HG02678 (cell line): ENCODE measurements around the gene CYTIP.
"Not testable (repeated sequence)": the region's sequence is repeated elsewhere in the genome, so short reads cannot be mapped to it uniquely, and the experiment has no call there.

Source experiments
- ATAC-seq: cut with Tn5 transposase; IDR thresholded peaks from one replicate; pipeline ENCODE4 v1.9.1; 2021; ENCODE audit warnings: mild to moderate bottlenecking, moderate library complexity; ENCODE audit not compliant: unreplicated experiment

CYTIP gene

GRCh38 chr2:157427003-157427921, 16.6 kb downstream of the CYTIP start:
- ATAC-seq, result no peak

- ATAC-seq, result no peak
Measured at GRCh38 chr2:157426477-157426994, 17.4 kb downstream of the CYTIP start.

GRCh38 chr2:157424374-157424773, 19.5 kb downstream of the CYTIP start:
- ATAC-seq, result no peak

- ATAC-seq, result no peak
Measured at GRCh38 chr2:157421964-157422363, 21.9 kb downstream of the CYTIP start.

GRCh38 chr2:157421331-157421944, 22.5 kb downstream of the CYTIP start:
- ATAC-seq, result no peak

- peak; percentile 49 for ATAC-seq
Measured at GRCh38 chr2:157420771-157421323, 23.0 kb downstream of the CYTIP start.

- ATAC-seq, result no peak
Measured at GRCh38 chr2:157419031-157419575, 24.8 kb downstream of the CYTIP start.

GRCh38 chr2:157418239-157418641, 25.6 kb downstream of the CYTIP start:
- no peak for ATAC-seq

GRCh38 chr2:157415591-157416101, 28.2 kb downstream of the CYTIP start:
- no peak for ATAC-seq

- peak; percentile 19 for ATAC-seq
Measured at GRCh38 chr2:157414050-157414449, 29.8 kb downstream of the CYTIP start.

- peak; percentile 86 for ATAC-seq
Measured at GRCh38 chr2:157413326-157414035, 30.4 kb downstream of the CYTIP start.

- no peak for ATAC-seq
Measured at GRCh38 chr2:157411624-157412336, 32.1 kb downstream of the CYTIP start.

GRCh38 chr2:157405398-157405797, 38.5 kb downstream of the CYTIP start:
- ATAC-seq, result not testable (repeated sequence)

- peak; percentile 97 for ATAC-seq
Measured at GRCh38 chr2:157404363-157404762, 39.5 kb downstream of the CYTIP start.

GRCh38 chr2:157402801-157403485, 40.9 kb downstream of the CYTIP start:
- not testable (repeated sequence) for ATAC-seq

- ATAC-seq, result no peak
Measured at GRCh38 chr2:157395811-157396210, 48.1 kb downstream of the CYTIP start.

- no peak for ATAC-seq
Measured at GRCh38 chr2:157394928-157395327, 49.0 kb downstream of the CYTIP start.

GRCh38 chr2:157393348-157393747, 50.5 kb downstream of the CYTIP start:
- no peak for ATAC-seq

- ATAC-seq, result no peak
Measured at GRCh38 chr2:157388827-157389226, 55.1 kb downstream of the CYTIP start.
